Fibroblast of pulmonary artery (primary cell): ENCODE data around the gene OR52I1.
A peak's percentile ranks its signal among the peaks of the same experiment; 100 is the strongest.

Experiments used
- DNase-seq: peaks from one replicate; pipeline ENCODE4 v3.0.0-alpha.2; 2010; ENCODE audit warnings: low read depth
- H3K4me3 ChIP-seq: replicated peaks from 2 replicates; pipeline ENCODE4 v1.5.1; 2011; ENCODE audit warnings: low read depth, mild to moderate bottlenecking, control low read depth, low read length, moderate library complexity
- TF ChIP-seq, protein P1 (sequence below): IDR thresholded peaks from 2 replicates; pipeline ENCODE4 v1.5.1; 2011; ENCODE audit warnings: mild to moderate bottlenecking, control low read depth, low read length, inconsistent platforms; ENCODE audit errors: missing control alignments

Gene OR52I1, protein sequence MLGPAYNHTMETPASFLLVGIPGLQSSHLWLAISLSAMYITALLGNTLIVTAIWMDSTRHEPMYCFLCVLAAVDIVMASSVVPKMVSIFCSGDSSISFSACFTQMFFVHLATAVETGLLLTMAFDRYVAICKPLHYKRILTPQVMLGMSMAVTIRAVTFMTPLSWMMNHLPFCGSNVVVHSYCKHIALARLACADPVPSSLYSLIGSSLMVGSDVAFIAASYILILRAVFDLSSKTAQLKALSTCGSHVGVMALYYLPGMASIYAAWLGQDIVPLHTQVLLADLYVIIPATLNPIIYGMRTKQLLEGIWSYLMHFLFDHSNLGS

DNA sequence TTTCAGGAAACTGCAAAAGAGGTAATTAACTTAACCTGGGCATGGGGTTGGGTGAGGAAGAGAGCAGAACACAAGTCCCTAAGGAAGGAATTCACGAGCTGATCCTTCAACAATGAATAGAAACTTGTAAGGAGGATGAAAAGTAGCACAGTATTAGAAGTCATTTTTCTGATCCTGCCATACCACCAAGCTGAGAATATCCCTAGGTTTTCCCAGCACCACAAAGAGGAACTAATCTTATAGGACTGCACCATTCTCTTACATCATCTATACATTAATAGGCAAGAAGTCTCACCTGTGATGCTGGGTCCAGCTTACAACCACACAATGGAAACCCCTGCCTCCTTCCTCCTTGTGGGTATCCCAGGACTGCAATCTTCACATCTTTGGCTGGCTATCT is at the start of gene OR52I1:
Gene OR52I1, plus strand, starts transcription at position 301 of the 400 bp plus-strand sequence. Its CDS starts 0 bp downstream, at position 301.
- DNase-seq, result no peak
- H3K4me3 ChIP-seq, result no peak within 1 kb of the TSS
- TF ChIP-seq, protein P1, sequence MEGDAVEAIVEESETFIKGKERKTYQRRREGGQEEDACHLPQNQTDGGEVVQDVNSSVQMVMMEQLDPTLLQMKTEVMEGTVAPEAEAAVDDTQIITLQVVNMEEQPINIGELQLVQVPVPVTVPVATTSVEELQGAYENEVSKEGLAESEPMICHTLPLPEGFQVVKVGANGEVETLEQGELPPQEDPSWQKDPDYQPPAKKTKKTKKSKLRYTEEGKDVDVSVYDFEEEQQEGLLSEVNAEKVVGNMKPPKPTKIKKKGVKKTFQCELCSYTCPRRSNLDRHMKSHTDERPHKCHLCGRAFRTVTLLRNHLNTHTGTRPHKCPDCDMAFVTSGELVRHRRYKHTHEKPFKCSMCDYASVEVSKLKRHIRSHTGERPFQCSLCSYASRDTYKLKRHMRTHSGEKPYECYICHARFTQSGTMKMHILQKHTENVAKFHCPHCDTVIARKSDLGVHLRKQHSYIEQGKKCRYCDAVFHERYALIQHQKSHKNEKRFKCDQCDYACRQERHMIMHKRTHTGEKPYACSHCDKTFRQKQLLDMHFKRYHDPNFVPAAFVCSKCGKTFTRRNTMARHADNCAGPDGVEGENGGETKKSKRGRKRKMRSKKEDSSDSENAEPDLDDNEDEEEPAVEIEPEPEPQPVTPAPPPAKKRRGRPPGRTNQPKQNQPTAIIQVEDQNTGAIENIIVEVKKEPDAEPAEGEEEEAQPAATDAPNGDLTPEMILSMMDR, result no peak

DNA sequence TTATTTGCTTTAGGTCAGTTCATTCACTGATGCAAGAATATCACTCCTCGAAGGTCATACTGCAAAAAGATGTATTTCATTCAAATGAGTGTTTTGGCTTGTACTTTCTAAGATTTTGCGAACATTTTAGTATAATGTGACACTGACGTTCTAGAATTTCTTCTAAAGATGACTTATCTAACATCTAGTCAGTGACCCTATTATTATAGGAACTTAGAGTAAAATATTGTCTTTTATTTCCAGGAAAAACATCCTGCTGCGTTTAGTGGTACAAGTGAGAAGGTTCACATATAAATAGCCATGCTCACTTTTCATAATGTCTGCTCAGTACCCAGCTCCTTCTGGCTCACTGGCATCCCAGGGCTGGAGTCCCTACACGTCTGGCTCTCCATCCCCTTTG is 48.9 kb upstream of the OR52I1 start, which contains the start of gene OR52M1:
Gene OR52M1, plus strand, starts transcription at position 301 of the 400 bp plus-strand sequence. Its CDS starts 0 bp downstream, at position 301.
- H3K4me3 ChIP-seq, result no peak within 1 kb of the TSS
- TF ChIP-seq, protein P1, result no peak
- no peak for DNase-seq

- H3K4me3 ChIP-seq, result no peak overlapping the region
- TF ChIP-seq, protein P1, result no peak
- DNase-seq, result no peak
Observed at GRCh38 chr11:4546878-4547277, 47.0 kb upstream of the OR52I1 start.

- TF ChIP-seq, protein P1, result no peak
- no peak overlapping the region for H3K4me3 ChIP-seq
- DNase-seq, result no peak
Observed at GRCh38 chr11:4547416-4547815, 46.4 kb upstream of the OR52I1 start.

GRCh38 chr11:4551346-4551979 is 42.4 kb upstream of the OR52I1 start:
- no peak overlapping the region for H3K4me3 ChIP-seq
- peak; percentile 4 for DNase-seq
- TF ChIP-seq, protein P1, result peak; percentile 20

DNA sequence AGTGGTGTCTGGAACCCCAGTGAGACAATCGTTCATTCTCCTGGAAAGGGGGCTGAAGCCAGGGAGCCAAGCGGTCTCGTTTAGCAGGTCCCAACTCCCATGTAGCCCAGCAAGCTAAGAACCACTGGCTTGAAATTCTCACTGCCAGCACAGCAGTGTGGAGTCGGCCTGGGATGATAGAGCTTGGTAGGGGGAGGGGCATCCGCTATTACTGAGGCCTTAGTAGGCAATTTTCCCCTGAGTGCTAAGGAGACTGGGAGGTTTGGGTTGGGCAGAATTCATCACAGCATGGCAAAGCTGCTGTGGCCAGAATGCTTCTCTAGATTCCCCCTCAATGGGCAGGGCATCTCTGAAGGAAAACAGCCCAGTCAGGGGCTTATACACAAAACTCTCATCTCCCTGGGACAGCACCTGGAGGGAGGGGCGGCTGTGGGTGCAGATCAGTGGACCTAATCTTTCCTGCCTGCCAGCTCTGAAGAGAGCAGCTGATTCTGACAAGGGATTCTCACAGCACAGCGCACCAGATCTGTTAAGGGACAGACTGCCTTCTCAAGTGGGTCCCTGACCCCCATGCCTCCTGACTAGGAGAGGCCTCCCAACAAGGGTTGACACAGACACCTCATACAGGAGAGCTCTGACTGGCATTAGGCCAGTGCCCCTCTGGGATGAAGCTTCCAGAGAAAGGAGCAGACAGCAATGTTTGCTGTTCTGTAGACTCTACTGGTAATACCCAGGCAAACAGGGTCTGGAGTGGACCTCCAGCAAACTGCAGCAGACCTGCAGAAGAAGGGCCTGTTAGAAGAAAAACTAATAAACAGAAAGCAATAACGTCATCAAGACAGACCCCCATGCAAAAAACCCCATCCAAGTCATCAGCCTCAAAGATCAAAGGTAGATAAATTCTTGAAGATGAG is 34.1 kb upstream of the OR52I1 start:
- TF ChIP-seq, protein P1, result no peak
- no peak overlapping the region for H3K4me3 ChIP-seq
- DNase-seq, result no peak
